Measurements from ENCODE around the gene PPM1H.

Gene PPM1H

GRCh38 chr12:62873826-62874448, 61.0 kb downstream of the PPM1H start:
- no peak for TF ChIP-seq CTCF (IDR thresholded peaks at IDR 0.05; ENCODE audit: low read length, missing control alignments)
- H3K4me3 ChIP-seq (replicated peaks; ENCODE audit: low read depth, low read length): no peak overlapping the region
- no peak for DNase-seq (ENCODE audit: low read depth)

DNA sequence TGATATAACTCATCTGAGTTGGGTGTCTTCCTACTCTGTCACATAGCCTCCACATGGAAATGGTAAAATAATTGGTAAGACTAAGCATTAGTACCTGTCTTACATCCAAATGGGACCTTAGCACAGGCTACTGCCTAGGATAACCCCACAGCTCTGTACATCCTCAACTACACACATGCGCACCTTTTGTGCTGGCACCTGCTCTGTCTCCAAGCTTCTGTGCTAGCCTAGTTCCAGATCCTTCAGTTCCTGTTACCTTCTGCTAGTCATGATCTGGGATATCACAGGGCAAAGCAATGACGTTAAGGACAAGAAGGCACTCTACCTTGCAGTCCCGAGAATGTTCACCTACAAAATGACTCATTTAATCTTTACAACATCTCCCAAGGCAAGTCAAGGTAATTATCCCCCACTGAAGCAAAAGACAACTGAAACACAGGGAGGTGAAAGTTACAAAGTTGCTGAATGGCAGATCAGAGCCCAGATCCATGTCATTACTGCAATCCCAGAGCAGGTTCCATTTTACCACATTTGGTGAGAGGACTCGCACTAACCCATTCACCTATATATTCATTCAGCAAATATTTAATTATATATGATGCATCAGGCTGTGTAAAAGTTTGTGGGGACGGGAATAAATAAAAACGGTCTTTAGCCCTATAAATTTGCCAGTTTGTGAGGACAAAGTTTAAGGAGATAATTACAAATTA, 61.7 kb downstream of the PPM1H start:
- no peak for TF ChIP-seq CTCF (IDR thresholded peaks at IDR 0.05; ENCODE audit: low read length, missing control alignments)
- no peak overlapping the region for H3K4me3 ChIP-seq (replicated peaks; ENCODE audit: low read depth, low read length)
- DNase-seq (ENCODE audit: low read depth): no peak

DNA sequence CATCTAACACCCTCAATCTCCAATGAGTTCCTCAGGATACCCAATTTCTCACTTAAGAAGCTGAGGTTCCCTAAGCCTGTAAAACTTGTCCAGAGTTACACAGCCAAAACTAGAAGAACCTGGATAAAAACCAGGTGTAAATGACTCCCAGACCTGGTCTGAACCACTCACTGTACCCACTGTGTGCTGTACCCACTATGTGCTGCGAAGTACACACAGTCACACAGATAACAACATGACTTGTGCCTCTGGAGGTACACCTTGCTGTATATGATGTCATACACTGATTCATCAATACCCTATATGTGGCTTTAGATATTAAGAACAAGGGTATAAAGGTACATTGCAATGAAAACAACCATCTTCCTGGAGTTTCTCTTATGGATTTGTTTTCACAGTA, 66.1 kb downstream of the PPM1H start:
- TF ChIP-seq CTCF (IDR thresholded peaks at IDR 0.05; ENCODE audit: low read length, missing control alignments): no peak
- no peak overlapping the region for H3K4me3 ChIP-seq (replicated peaks; ENCODE audit: low read depth, low read length)
- no peak for DNase-seq (ENCODE audit: low read depth)

- TF ChIP-seq CTCF (IDR thresholded peaks at IDR 0.05; ENCODE audit: low read length, missing control alignments): no peak
- H3K4me3 ChIP-seq (replicated peaks; ENCODE audit: low read depth, low read length): no peak overlapping the region
- peak; percentile 69 for DNase-seq (ENCODE audit: low read depth)
Observed at GRCh38 chr12:62866451-62867082, 68.4 kb downstream of the PPM1H start.

DNA sequence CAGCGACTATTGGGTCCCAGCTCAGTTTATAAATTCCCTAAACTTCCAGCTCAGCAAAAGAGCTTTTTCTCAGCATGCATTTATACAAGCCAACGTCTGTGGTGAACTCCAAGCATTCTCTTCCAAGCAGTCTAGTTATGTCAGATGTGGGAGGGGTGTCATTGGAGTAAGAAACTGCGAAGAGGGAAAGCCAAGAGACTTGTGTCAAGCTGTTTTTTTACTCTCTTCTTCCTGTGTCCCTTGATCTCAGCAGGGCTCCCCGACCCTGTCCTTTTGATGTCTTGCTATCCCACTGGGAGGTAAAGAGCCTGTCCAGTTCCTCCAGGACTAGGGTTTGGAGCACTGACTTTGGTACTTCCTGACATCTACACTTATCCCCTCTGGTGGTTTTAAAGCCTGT, 69.0 kb downstream of the PPM1H start:
- H3K4me3 ChIP-seq (replicated peaks; ENCODE audit: low read depth, low read length): no peak overlapping the region
- TF ChIP-seq CTCF (IDR thresholded peaks at IDR 0.05; ENCODE audit: low read length, missing control alignments): no peak
- DNase-seq (ENCODE audit: low read depth): peak; percentile 16

DNA sequence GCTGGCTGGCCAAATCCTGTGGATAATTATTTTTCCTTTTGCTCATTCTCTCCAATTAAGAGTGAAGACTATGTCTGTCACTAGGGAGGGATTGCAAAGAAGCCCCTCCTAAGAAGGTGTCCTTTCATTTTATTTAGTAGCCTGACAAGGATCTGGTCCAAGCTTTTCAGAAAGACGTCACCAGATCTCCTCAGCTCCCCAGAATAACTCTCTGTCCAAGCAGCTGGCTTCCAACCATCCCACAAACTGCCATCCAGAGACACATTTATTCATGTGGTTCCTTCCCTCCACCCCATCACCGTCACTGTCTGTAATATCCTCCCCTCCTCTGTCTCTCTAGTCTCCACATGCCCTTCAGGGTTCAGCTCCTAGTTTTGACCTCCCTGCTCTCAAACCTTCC, 69.9 kb downstream of the PPM1H start:
- no peak for DNase-seq (ENCODE audit: low read depth)
- no peak overlapping the region for H3K4me3 ChIP-seq (replicated peaks; ENCODE audit: low read depth, low read length)
- no peak for TF ChIP-seq CTCF (IDR thresholded peaks at IDR 0.05; ENCODE audit: low read length, missing control alignments)

Measured in fibroblast of pulmonary artery (primary cell).